Measurements from ENCODE around the gene FLT3. TPM values are rescaled to one million over a fixed set of nuclear protein-coding genes. Genes with fewer than 3 reads are reported as not detected.

The FLT3 gene
- total and polyA plus RNA-seq, 2 of the 13 experiments (the other 11 are each of a cell fraction or from before 2014, with no cell fraction given): not detected

- no peak overlapping the region for H3K4me3 ChIP-seq (replicated peaks in 1 of 3; ENCODE audit: insufficient read depth in 1 of 3, low read depth in 2 of 3, low read length in 3 of 3)
- intact Hi-C loops (cut with micrococcal nuclease; ENCODE audit: unreplicated experiment): no loop called here
- H3K27ac ChIP-seq (ENCODE audit: extremely low read length, insufficient read depth, low read length): no peak overlapping the region
- FAIRE-seq (no peak), DNase-seq (ENCODE audit: low spot score) (no peak), ATAC-seq (no peak)
- H3K9me3 ChIP-seq (ENCODE audit: low read length): no peaks in the 10 kb centered on the region
- BruUV-seq (replicated peaks): no TSS peak
- no peaks in the 10 kb centered on the region for H3K36me3 ChIP-seq (replicated peaks in 1 of 2; ENCODE audit: control insufficient read depth in 1 of 2, insufficient read depth in 2 of 2, low read length in 2 of 2)
- H3K27me3 ChIP-seq (ENCODE audit: control insufficient read depth in 1 of 2, insufficient read depth in 2 of 2, low read length in 2 of 2): peaks cover 2 to 65% of the 10 kb centered on the region in 2 experiments; a peak in 4 of 5 replicates
- H3K4me1 ChIP-seq (ENCODE audit: insufficient read depth, low read length): peaks cover 5% of the 10 kb centered on the region
- no peak overlapping the region for H3K4me2 ChIP-seq (ENCODE audit: low read depth, low read length)
- POLR2A ChIA-PET: interaction anchor here (1.3 kb wide), 1 partner anchor 15 kb away, joined by 3 read pairs; no protein-coding TSS in a partner anchor
- CTCF ChIA-PET (ENCODE audit: low intra/inter-chr PET ratio, low total read pairs): no interaction called here
- H3K79me2 ChIP-seq (ENCODE audit: insufficient read depth, low read length): no peaks in the 10 kb centered on the region
- H2AFZ ChIP-seq (ENCODE audit: low read length): no peak overlapping the region
- no peak overlapping the region for H3K9ac ChIP-seq (ENCODE audit: insufficient read depth, low read depth, low read length)
- H4K20me1 ChIP-seq (ENCODE audit: insufficient read depth, low read length): no peaks in the 10 kb centered on the region
- WGBS (ENCODE audit: low lambda C conversion rate): 51% methylated on average over 30 of the region's 51 CpGs
- in situ Hi-C loops (cut with HindIII; ENCODE audit: extremely low pct_ligation_motif_present, low pct_unique_long_range_greater_than_20kb): loop anchor here (10.0 to 25.0 kb wide), 2 partner anchors 488 to 611 kb away; no protein-coding TSS in a partner anchor
- TF ChIP-seq ZFP62 (CRISPR knock-in tag; IDR thresholded peaks at IDR 0.05) (no peak), ZNF20 (CRISPR knock-in tag; IDR thresholded peaks at IDR 0.05) (no peak), FOXA3 (CRISPR knock-in tag; IDR thresholded peaks at IDR 0.05) (no peak), NFKBIZ (CRISPR knock-in tag; IDR thresholded peaks at IDR 0.05) (no peak), BCLAF1 (IDR thresholded peaks at IDR 0.05) (no peak), CTCF (CRISPR knock-in tag; IDR thresholded peaks at IDR 0.05) (no peak), CENPT (CRISPR knock-in tag; IDR thresholded peaks at IDR 0.05; ENCODE audit: low read depth) (no peak), ZMAT5 (CRISPR knock-in tag; IDR thresholded peaks at IDR 0.05; ENCODE audit: borderline replicate concordance, low read depth) (no peak), PRPF4 (IDR thresholded peaks at IDR 0.05; ENCODE audit: low read depth, low read length, poor library complexity, severe bottlenecking) (no peak), HNF1A (IDR thresholded peaks at IDR 0.05; ENCODE audit: low read depth) (no peak), HNF1A (CRISPR knock-in tag; IDR thresholded peaks at IDR 0.05; ENCODE audit: borderline replicate concordance) (no peak), ZNF800 (CRISPR knock-in tag; IDR thresholded peaks at IDR 0.05) (no peak)
Observed at GRCh38 chr13:27975564-27976361, 124.6 kb downstream of the FLT3 start.
